Ammon's horn (tissue), 1 donor: ENCODE data around the gene GALT.

Experiments
- DNase-seq: peaks from one replicate; pipeline ENCODE4 v3.0.0-alpha.2; 2016; ENCODE audit warnings: low spot score

Gene GALT

DNA sequence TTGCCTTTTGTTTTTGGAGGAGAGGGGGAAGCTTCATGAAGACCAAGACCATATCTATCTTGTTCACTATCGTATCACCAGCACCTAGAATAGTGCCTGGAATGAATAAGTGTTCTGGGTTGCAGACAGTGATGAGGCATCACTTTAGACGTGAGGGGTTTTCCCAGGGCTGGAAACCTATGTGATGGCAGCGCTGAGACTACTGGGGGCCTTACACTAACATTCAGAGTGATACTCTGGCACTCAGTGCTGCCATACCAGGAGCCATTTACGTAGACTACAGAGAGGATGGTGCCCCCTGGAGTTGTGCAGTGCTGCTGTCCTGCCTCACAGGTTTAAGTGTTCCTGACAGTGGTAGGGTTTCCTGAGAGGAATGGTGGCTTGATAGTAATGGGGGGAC is 37.7 kb downstream of the GALT start:
- no peak for DNase-seq

DNA sequence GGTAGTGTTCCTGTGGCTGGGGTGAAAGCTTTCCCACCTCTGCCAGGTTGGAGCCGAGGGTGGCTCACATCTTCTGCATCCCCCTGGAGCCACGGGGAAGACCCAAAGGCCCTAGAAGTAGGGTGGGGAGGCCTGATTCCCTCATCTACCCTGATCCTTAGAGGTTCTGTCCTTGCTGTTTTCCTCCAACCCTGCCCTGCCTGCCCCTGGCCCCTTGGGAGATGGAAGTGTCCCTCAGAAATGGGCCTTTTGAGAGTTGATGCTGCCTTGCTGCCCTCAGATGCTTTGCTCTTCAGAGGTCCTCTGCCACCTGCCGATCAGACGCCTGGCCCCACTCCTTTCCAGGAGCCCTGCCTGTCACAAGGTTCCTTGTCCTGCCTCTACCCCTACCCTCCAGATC is 38.3 kb downstream of the GALT start:
- DNase-seq, result no peak

DNA sequence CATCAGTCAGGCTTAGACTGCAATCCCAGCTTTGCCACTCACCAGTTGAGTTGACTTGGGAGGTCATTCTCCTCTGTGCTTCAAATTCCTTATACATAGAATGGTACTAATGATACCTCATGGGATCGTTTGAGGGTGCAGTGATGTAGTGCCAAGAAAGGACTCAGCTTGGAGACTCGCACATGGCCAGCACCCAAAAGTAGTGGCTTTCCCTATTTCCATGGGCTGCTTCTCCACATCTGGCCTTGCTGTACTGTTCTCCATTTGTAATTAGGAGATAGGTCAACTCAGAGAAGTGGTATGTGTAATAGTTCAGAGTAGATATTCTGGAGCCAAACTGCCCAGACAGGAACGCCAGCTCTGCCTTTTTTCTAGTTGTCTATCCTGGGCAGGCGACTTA is 39.1 kb downstream of the GALT start:
- no peak for DNase-seq

DNA sequence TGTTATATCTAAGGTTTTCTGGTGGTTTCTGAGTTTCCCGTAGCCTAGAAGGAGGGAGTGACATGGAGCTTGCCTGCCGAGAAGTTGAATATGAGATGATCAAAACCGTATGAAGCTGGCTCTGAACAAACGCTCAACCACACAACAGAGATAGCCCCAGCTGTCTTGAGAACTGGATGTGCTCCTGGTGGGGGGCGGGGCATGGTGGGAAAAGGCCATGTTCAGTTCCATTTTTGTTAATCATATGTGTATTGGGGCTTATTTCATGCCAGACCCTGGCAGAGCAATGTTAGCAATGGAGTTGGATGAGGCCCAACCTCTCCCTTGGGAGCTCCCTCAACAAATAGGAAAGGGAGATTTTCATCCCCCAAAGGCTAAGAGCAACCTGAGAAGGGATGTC is 39.8 kb downstream of the GALT start:
- DNase-seq, result no peak

DNA sequence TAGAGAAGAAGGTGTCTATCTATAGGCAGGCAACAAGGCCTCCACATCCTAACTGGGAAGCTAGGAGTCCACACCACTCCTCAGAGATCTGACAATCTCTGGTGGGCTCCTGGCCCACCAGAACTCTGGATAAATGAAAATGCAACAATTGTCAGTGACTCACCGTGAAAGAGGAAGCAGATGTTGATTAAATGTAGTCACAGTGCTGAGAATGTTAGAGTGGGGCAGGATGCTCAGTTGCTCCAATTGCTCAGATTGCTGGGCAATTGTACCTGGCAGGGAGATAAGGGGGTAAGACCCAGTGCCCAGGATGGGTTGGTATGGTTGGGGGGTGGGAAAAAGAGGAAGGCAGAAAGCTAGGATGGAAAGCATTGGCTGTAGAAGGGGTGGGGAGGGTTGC is 40.3 kb downstream of the GALT start:
- no peak for DNase-seq

DNA sequence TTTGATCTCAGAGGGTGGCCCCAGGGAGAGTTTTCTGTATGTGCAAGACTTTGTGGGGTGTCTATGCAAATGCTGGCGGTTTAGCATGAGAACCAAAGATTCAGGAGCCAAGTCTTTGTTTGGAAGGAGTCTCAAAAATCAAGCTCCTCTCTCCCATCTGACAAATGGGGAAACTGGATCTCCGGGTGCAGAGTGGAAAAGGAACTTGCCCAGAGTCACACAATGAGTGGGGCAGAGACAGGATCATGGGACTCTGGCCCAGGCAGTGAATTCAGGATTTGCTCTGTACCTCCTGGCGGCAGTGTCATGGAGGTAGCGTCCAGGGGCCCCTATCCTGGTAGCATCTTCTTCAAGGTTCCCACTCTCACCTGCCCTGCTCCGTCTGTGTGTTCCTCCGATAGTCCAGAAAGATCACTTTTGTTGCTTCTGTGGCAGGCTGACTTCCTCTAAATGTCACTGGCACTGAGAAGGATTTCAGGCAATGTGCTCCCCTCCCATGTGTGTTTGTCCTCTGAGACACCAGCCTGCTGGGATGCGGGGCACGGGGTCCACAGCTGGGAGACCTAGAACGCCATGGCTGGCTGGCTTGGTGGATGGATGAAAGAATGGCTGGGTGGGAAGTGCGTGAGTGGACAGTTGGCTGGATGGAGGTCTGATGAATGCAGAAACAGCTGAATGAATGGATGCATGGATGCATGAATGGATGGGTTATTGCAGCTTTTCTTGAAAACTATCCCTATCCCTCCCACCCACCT is 41.0 kb downstream of the GALT start:
- DNase-seq, result no peak

DNA sequence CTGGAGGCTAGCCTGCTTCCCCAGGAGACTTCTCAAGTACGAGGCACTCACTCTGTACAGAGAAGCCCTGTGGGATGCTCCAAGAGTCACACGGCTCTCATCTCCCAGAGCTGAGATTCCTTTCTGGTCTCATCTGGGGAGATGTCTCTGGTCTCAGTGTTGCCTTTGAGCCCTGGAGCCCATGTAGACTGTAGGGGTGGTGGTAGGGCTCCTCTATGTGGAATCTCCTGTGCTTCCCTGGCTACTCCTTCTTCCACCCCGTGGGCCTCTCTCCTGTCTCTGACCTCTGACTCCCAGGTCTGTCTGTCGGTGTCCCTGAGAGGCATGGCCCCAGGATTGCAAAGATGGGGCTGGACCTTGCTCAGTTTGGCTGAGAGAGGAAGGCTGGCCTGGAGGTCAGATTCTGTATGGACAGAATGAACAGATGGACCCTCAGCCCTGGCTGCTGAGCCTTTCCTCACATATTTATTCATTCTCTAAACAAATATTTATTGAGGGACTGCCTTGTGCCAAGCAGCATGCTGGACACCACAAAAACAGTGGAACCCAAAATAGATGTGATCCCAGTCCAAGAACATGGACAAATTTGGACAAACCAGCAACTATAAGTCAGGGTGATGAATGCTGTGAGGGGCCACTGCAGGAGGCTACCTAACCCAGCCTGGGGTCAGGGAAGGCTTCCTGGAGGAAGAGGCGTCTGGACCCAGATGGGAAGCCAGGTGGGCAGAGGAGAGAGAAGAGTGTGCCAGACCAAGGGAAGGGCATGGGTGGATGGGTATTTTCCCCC is 42.0 kb downstream of the GALT start:
- DNase-seq, result no peak

DNA sequence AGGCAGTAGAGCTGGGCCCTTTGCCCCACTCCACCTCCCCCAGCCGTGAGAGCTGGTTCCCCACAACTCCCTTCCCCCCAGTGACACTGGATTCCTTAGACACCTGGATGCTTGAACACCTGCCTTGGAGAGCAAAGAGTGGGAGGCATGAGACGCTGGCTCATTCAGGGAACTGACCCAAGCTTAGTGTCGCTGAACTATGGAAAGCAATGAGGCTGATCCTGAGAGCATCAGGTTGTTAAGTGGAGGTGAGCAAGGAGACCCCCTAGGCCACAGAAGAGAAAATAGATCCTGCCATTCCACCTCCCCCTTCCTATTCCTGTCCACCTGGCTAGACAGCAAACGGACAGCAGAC is 42.6 kb downstream of the GALT start:
- no peak for DNase-seq

DNA sequence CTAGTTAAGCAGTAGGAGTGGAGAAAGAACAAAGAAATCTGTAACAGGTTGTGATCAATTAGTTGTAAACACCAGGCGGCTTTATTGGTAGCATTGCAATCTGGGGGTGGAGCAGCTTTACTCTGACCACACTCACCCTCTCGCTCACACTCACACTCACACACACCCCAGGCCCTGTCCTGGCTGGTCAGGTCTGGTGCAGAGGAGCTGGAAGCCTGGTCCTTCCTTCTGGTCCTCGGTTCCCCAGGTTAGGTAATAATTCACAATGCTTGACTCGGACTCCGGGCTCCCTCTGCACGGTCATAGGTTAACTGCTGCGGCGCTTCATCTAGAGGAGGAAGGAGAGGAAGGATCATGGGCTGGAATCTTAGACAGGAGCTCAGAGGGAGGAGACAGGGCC is 43.0 kb downstream of the GALT start:
- DNase-seq, result no peak

DNA sequence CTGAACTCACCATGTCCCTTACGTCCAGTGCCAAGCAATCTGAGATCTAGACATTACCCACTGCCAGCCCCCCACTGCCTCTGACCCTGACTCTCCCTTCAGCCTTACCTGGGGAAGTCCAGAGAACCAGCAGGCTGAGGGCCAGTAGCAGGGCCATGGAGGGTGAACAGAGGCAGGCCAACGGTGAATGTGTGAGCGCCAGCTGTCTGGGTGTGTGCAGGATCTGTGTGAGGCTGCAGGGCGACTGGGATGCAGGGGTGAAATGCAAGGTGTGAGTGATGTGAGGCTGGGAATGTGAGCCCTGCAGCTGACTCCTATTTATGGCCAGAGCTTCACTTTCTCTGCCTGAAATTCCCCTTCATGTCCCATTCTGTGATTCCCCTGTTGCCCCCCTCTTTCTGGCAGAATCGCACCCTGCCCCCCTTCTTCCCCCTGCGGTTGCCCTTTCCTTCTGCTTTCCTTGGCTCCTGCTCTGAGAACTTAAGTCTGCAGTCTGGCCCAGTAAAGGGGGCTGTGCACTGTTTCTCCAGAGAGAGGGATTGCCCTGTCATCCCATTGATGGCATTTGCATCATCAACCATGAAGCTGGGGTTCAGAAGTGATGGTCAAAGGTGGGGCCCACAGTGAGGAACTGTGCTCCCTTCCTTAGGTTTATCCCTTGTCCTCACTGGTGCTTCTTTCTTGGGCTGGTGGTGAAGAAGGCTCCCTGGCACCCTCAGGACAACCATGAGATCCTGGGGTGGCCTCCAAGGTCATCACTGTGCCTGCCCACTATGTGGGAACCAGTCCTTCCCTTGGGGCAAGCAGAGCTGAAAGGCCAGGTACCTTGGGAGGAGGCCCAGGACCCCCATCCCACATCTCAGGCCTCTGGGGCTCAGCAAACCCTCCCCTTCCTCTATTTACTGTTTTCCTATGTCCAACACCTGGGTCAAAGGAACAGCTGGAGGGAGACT is 44.8 kb downstream of the GALT start, which contains the start of gene CCL19:
Gene CCL19, minus strand, starts transcription at position 294 of the 953 bp plus-strand sequence. Its CDS starts 137 bp downstream, at position 157.
- DNase-seq, result peak; percentile 36

DNA sequence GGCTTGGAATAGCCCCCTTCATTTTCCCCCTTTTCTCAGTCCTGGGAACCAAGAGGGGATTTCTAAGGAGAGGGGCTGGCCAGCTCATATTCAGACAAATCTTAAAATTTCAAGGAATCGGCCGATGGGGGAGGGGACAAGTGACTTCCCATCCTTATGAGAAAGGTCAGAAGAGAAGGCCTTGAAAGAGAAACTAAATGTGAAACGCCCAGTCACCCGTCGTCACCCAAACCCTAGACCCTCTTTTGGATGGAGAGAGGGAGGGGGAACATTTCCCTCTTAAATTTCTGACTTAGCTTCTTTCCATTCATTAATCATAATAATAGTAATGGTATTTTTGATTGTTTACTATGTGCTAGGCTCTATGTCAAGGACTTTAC is 45.5 kb downstream of the GALT start:
- DNase-seq, result no peak

DNA sequence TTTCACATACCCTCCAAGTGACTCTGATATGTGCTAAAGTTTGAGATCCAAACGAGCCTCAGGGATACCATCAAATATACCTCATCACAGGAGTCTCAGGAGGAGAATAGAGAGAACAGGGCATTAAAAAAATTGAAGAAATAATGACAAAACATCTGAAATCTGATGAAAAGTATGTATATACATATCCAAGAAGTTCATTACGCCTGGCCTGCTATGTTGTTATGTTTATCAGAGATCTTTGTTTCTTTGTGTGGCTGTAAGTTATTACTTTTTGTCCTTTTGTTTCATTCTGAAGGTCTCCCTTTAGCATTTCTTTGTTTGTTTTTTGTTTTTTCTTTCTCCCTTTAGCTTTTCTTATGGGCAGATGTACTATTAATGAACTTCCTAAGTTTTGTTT is 47.1 kb downstream of the GALT start:
- no peak for DNase-seq

DNA sequence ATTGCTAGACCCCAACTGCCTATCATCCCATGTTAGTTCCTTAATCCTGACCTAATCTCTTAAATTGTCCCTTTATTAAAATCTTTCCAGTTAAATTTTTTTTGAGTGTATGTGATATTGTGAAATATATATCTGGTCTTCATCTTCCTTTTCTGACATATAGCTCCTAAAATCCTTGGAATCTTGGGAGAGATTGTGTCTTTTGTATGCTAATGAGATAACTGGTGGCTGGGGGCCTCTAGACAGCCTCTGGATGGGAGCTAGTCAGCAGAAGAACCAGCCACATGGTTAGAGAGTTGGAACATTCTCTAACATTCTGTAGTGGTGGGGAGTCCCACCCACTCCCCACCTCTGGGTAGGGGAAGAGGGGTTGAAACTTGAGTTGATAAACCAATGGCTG is 48.3 kb downstream of the GALT start:
- no peak for DNase-seq
